A549 (cell line): ENCODE results near the gene PARD3B.

Experiments used
- ELK1 ChIP-seq: fragments of 150-350 bp; IDR thresholded peaks from 2 replicates; pipeline ENCODE4 v1.6.1; 2014; ENCODE audit warnings: low read depth, mild to moderate bottlenecking, low read length
- RFX5 ChIP-seq: fragments of 450-650 bp; IDR thresholded peaks from 2 replicates; pipeline ENCODE4 v1.7.1; 2014; ENCODE audit warnings: antibody characterized with exemption, mild to moderate bottlenecking, moderate library complexity

- no peak for TF ChIP-seq RFX5
- TF ChIP-seq ELK1 = no peak
These were observed 1011.7 kb downstream of the PARD3B start for GRCh38 chr2:205556841-205557539.
